GM20000 (cell line): ENCODE measurements around the gene TMEM238L.

Experiments
- DNase-seq: peaks from one replicate; pipeline ENCODE4 v3.0.0; 2012; ENCODE audit warnings: low spot score
- TF ChIP-seq, protein P1 (sequence below): IDR thresholded peaks from 2 replicates; pipeline ENCODE4 v1.5.1; 2012; ENCODE audit warnings: mild to moderate bottlenecking, control low read depth; ENCODE audit errors: extremely low read depth, missing control alignments

Gene TMEM238L

DNA sequence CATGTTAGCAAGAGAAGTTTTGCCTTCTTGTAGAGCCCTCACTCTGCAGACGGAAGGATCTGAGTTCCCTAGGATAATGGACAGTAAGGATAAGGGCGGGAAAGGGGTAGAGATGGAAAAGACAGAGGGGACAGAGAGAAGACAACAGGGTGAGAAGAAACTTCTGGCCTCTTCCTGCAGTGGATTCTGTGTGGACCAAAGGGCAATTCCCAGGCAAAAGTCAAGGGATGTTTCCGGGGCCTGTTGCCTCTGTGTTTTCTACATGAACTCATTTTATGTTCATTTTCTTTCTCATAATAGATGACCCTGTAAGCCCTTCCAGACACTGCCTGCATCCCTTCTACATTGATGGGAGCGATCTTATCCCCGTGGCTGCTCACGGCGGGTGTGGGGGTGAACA lies 647 bp upstream of the TMEM238L start:
- no peak for DNase-seq
- TF ChIP-seq, protein P1, sequence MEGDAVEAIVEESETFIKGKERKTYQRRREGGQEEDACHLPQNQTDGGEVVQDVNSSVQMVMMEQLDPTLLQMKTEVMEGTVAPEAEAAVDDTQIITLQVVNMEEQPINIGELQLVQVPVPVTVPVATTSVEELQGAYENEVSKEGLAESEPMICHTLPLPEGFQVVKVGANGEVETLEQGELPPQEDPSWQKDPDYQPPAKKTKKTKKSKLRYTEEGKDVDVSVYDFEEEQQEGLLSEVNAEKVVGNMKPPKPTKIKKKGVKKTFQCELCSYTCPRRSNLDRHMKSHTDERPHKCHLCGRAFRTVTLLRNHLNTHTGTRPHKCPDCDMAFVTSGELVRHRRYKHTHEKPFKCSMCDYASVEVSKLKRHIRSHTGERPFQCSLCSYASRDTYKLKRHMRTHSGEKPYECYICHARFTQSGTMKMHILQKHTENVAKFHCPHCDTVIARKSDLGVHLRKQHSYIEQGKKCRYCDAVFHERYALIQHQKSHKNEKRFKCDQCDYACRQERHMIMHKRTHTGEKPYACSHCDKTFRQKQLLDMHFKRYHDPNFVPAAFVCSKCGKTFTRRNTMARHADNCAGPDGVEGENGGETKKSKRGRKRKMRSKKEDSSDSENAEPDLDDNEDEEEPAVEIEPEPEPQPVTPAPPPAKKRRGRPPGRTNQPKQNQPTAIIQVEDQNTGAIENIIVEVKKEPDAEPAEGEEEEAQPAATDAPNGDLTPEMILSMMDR, result no peak

DNA sequence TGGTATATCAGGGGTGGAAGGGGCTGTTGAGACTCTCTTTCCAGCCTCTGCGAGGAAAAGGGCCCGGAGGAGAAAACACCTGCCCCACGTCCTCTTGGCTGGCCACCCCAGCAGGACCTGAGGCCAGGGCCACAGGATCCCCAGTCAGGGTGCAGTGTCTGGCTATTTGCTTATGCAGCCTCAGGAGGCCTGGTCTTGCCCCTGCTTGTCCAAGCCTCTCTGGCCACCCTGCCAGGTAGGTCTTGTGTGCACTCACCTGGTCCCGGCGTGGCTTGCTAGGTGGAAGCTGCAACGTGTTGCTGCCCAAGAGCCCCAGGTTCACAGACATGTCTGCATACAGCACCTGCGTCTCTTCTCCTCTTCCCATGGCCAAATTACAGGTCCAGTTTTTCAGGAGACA lies 549 bp downstream of the TMEM238L start:
- TF ChIP-seq, protein P1, result no peak

DNA sequence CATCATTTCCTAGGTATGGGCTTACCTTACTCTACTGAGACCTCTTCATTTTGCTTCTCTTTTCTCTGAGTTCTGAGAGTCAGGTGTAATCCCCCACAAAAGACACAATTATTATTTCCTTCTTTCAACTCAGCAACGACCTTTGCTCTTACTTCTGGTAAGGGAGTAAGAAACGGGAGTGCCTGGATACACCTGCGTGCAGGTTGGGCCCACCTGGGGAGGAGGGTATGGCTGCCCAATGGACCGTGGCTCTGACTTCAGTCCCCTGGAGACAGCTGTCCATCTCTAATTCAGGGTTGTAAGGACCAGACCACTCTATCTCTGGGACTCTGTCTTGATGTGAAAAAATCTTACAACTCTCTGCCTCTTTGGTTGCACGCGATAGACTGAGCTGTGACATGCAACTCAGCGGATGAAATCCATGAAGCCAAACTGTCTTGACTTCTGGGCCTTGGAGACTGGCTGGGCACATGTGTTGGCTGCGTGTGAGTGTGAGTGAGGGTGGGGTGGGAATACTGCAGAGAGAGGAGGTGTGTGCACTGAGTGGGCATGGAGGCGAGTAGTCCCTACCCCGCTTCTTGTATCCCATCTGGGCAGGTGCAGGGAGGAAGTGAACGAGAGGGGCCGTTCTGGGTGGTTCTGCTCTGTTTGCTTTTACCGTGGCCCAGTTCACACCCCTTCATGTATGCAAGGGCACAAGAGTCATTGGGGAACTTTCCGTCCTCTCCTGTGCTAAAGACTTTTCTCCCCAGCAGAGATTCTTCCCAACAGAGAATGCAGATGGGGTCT lies 1.2 kb downstream of the TMEM238L start:
- DNase-seq, result no peak
- TF ChIP-seq, protein P1, result no peak

More for the DNA sequence above, 549 bp downstream of the TMEM238L start:
- DNase-seq, result no peak

DNA sequence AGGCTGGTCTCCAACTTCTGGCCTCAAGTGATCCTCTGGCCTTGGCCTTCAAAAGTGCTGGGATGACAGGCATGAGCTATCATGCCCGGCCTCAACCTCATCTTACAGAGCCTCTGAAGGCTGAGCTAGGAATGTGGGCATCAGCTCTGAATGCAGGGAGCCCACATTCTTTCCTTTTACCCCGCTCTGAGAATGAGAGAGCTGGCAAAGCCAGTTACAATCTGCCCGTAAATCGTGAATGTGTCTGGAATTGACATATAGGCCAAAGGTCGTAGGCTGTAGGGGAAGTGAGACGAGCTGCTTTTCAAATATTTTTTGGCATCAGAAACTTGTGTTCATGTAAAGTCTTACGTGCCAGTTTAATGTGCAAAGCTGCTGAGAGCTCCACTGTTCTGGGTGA lies 4.5 kb downstream of the TMEM238L start:
- TF ChIP-seq, protein P1, result no peak
- DNase-seq, result no peak

DNA sequence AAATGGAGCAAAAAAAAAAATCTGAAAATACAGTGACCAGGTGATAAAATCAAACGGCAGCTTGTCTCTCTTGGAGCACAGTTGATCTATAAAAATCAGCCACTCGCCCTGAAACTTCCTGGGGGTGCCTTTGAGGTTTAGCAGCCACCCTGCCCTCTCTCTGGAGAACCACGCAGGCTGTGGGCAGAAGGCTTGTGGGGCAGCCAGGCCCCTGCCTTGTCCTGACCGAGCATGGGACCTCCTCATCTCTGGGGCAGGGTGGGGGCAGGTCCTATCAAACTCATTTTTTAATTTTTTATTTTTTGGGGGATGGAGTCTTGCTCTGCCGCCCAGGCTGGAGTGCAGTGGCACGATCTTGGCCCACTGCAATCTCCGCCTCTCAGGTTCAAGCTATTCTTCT lies 5.0 kb downstream of the TMEM238L start:
- TF ChIP-seq, protein P1, result no peak
- no peak for DNase-seq

DNA sequence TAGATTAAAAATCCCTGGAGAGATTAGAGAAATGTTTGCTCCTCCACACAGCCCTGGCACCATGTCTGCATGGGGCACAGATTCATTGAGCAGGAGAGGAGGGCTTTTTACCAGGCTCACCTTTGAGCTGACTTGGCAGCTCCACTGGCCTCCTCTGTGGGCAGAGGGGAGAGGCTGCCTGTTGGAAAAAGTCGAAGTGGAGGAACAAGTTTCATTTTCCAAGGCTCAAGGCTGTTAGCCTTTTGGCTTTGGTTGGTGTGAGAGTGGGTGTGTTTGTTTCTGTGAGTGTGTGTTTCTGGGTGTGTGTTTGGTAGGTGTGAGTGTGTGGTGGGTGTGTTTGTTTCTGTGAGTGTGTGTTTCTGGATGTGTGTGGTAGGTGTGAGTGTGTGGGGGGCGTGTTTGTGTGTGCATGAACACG lies 5.6 kb downstream of the TMEM238L start:
- TF ChIP-seq, protein P1, result no peak
- no peak for DNase-seq

DNA sequence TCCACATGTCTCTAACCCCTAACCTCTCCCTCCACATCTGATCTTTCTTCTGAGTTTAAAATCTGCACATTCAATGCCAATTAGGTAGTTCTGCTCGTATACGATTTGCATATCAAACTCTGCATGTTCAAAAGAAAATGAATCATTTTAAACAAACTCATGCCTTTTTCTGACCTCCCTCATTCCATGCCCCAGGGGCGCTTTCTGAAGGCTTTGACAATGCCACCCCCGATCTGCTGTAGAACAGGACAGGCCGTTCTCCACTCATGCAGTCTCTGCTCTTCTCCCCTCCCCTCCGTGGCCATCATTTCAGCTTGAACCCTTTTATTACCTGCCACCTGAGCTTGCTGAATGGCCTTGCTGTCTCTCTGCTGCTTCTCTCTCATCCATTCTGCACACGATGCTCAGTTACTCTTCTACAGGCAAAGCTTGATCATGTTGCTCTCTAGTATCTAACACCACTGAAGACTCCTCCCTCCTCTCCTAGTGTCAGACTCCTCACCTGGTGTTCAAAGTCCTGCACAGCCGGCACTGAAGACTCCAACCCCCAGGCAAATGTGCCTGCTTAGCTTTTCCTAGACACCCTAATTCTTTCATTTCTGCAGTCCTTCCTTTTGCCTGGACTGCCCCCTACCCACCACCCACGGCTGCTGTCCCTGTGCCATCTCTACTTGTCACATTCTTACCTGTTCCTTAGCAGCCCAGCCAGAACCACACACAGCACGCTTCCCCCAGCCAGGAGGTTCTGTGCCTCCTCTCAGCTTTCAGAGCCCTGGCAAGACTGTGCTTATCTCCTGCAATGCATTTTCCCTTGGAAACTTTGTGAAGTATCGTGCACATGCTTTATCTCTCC lies 6.2 kb downstream of the TMEM238L start:
- TF ChIP-seq, protein P1, result no peak
- DNase-seq, result no peak
